ENCODE results near the gene FXYD7. TPM values are rescaled to one million over a fixed set of nuclear protein-coding genes. Genes with fewer than 3 reads are reported as not detected.

FXYD7 gene
- total RNA-seq, 4 donors from 2014 or later, result 0.83 to 3.7 TPM; not detected in 2

GRCh38 chr19:35107545-35107944 lies 35.5 kb upstream of the FXYD7 start:
- H3K4me1 ChIP-seq, result no peaks in the 10 kb centered on the region
- no peak overlapping the region for H3K4me3 ChIP-seq
- DNase-seq, result no peak
- H3K27me3 ChIP-seq, result no peaks in the 10 kb centered on the region
- H3K36me3 ChIP-seq, result no peaks in the 10 kb centered on the region
- TF ChIP-seq POLR2A (IDR thresholded peaks at IDR 0.05), result no peak
- TF ChIP-seq CTCF (IDR thresholded peaks at IDR 0.05), result no peak
- H3K9me3 ChIP-seq, result no peaks in the 10 kb centered on the region
- H3K27ac ChIP-seq, result no peak overlapping the region
- intact Hi-C loops (cut with DNase I; ENCODE audit: low total_unique reads), result no loop called here

GRCh38 chr19:35108730-35109129 lies 34.3 kb upstream of the FXYD7 start:
- no peaks in the 10 kb centered on the region for H3K36me3 ChIP-seq
- H3K27ac ChIP-seq, result no peak overlapping the region
- intact Hi-C loops (cut with DNase I; ENCODE audit: low total_unique reads), result no loop called here

DNA sequence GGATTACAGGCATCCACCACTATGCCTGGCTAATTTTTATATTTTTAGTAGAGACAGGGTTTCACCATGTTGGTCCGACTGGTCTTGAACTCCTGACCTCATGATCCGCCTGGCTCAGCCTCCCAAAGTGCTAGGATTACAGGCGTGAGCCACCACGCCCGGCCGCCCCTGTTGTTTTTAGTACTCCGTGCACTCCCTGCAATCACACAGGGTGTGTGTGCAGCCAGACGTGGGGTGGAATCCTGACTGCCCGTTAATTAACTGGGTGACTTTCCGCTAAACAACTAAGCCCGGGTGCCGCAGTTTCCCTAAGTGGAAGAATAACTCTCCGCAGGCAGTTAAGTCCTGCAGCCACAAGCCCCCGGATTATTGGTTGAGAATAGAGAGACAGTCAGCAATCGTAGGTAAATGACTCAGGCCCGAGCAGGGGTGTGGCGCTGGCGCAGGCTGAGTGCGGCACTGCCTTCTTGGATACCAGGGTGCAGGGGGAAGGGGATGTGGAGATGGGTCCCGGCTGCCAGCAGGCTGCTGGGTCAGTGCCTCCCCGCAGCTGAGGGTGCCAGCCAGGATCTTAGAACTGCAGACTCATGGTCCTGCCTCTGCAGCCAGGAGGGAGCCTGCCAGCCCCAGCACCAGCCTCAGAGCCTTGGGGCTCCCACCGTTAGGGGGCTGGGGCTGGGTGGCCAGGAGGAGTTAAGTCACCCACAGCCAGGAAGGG lies 33.5 kb upstream of the FXYD7 start:
- DNase-seq, result no peak
- Histone ChIP-seq H3K27ac (no peak overlapping the region), H3K4me3 (no peak overlapping the region), H3K36me3 (no peaks in the 10 kb centered on the region), H3K9me3 (no peaks in the 10 kb centered on the region), H3K27me3 (no peaks in the 10 kb centered on the region), H3K4me1 (no peaks in the 10 kb centered on the region)
- intact Hi-C loops (cut with DNase I; ENCODE audit: low total_unique reads), result no loop called here
- TF ChIP-seq CTCF (IDR thresholded peaks at IDR 0.05), result no peak
- no peak for TF ChIP-seq POLR2A (IDR thresholded peaks at IDR 0.05)

More at GRCh38 chr19:35108730-35109129, 34.3 kb upstream of the FXYD7 start:
- Histone ChIP-seq H3K4me1 (no peaks in the 10 kb centered on the region), H3K27me3 (no peaks in the 10 kb centered on the region), H3K9me3 (no peaks in the 10 kb centered on the region), H3K4me3 (no peak overlapping the region)
- DNase-seq, result no peak
- TF ChIP-seq CTCF (IDR thresholded peaks at IDR 0.05) (no peak), POLR2A (IDR thresholded peaks at IDR 0.05) (no peak)

GRCh38 chr19:35110974-35111373 lies 32.1 kb upstream of the FXYD7 start:
- no peak for DNase-seq
- no peak overlapping the region for H3K4me3 ChIP-seq
- no peak for TF ChIP-seq CTCF (IDR thresholded peaks at IDR 0.05)
- TF ChIP-seq POLR2A (IDR thresholded peaks at IDR 0.05), result no peak
- intact Hi-C loops (cut with DNase I; ENCODE audit: low total_unique reads), result no loop called here
- H3K27me3 ChIP-seq, result no peaks in the 10 kb centered on the region
- no peaks in the 10 kb centered on the region for H3K9me3 ChIP-seq
- H3K36me3 ChIP-seq, result no peaks in the 10 kb centered on the region
- no peak overlapping the region for H3K27ac ChIP-seq
- H3K4me1 ChIP-seq, result no peaks in the 10 kb centered on the region

DNA sequence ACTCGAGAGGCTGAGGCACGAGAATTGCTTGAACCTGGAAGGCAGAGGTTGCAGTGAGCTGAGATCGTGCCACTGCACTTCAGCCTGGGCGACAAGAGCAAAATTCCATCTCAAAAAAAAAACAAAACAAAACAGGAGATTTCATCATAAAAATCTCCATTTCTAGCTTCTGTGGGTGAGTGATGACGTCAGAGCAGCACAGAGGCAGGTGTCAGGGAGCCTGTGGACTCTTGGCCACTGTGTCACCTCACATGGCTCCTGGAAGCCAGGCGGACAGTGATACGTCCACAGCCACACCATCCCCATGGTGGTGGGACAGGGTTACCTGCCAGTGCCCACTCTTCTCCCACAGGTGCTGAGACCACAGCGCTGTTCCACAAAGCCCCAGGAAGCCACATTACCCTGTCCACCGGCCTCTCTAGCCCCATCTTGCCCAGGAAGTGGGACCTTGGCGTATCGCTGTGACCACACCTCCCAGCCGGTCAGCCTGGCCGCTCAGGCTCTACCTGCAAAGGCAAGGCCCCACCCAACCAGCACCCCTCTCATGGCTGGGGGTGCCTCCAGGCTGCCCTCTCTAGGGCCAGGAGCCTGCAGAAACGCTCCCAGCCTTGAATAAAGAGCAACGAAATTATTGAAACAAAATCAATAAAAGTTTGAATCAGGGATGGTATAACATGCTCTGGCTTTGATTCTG lies 29.9 kb upstream of the FXYD7 start:
- DNase-seq, result no peak
- Histone ChIP-seq H3K36me3 (no peaks in the 10 kb centered on the region), H3K4me3 (no peak overlapping the region), H3K27me3 (no peaks in the 10 kb centered on the region), H3K4me1 (no peaks in the 10 kb centered on the region), H3K27ac (no peak overlapping the region), H3K9me3 (no peaks in the 10 kb centered on the region)
- intact Hi-C loops (cut with DNase I; ENCODE audit: low total_unique reads), result no loop called here
- TF ChIP-seq POLR2A (IDR thresholded peaks at IDR 0.05) (no peak), CTCF (IDR thresholded peaks at IDR 0.05) (no peak)
